H1 (cell line): Measurements from ENCODE around the gene OR5AC2. TPM values are rescaled to one million over a fixed set of nuclear protein-coding genes. Genes with fewer than 3 reads are reported as not detected.
A peak's percentile ranks its signal among the peaks of the same experiment; 100 is the strongest.

Experiments
- CTCF ChIA-PET: fragments of 300-600 bp; sonication (Branson Sonifier 250); formaldehyde crosslinking; loops from one replicate; lab custom pipeline; 2021; ENCODE audit not compliant: partially characterized antibody; lab: Charles Lee
- POLR2A ChIA-PET: fragments of 300-600 bp; sonication (Branson Sonifier 250); formaldehyde crosslinking; loops from one replicate; lab custom pipeline; 2021; ENCODE audit warnings: inconsistent platforms; ENCODE audit not compliant: partially characterized antibody; lab: Charles Lee
- DNase-seq, 2 experiments: peaks; one replicate each; pipeline versions ENCODE4 v3.0.0 to v3.0.0-alpha.2; 2010 to 2022; ENCODE audit warnings: low spot score in 2 of 2, low read depth in 1 of 2, mixed read lengths in 1 of 2
- FAIRE-seq: peaks from 2 replicates; lab custom pipeline; 2011; peaks lifted over from hg19 to GRCh38; lab: Jason Lieb, UNC
- H2AFZ ChIP-seq: 2 replicates; pipeline ENCODE4 v1.8.1; 2012; ENCODE audit warnings: low read length, inconsistent platforms
- H2AK5ac ChIP-seq: 2 replicates; pipeline ENCODE4 v1.6.1; 2013; ENCODE audit warnings: low read depth, low read length
- H2BK120ac ChIP-seq: replicated peaks from 2 replicates; pipeline ENCODE3; 2013; ENCODE audit warnings: low read depth, low read length, inconsistent platforms
- H2BK12ac ChIP-seq: 2 replicates; pipeline ENCODE4 v1.6.1; 2013; ENCODE audit warnings: low read depth, low read length
- H2BK15ac ChIP-seq: 2 replicates; pipeline ENCODE4 v1.6.1; 2013; ENCODE audit warnings: low read length
- H2BK20ac ChIP-seq: 2 replicates; pipeline ENCODE4 v1.6.1; 2013; ENCODE audit warnings: low read length
- H2BK5ac ChIP-seq: 2 replicates; pipeline ENCODE4 v1.6.1; 2013; ENCODE audit warnings: low read depth, low read length
- H3K14ac ChIP-seq: 2 replicates; pipeline ENCODE4 v1.6.1; 2013; ENCODE audit warnings: inconsistent platforms; ENCODE audit not compliant: insufficient read length
- H3K18ac ChIP-seq: 2 replicates; pipeline ENCODE4 v1.6.1; 2013; ENCODE audit warnings: low read length; ENCODE audit errors: extremely low read depth
- H3K23ac ChIP-seq: 2 replicates; pipeline ENCODE4 v1.6.1; 2013; ENCODE audit warnings: inconsistent platforms; ENCODE audit not compliant: insufficient read length
- H3K23me2 ChIP-seq: 2 replicates; pipeline ENCODE4 v1.6.1; 2013; ENCODE audit warnings: low read depth, low read length
- H3K27ac ChIP-seq: 2 replicates; pipeline ENCODE4 v1.6.1; 2011; ENCODE audit warnings: low read depth, low read length, inconsistent platforms
- H3K27me3 ChIP-seq, 4 experiments: replicated peaks in 1 of 4; 1 replicate in 1 of 4; 2 replicates in 3 of 4; pipeline versions ENCODE4 v1.6.1 to v1.8.1; 2011 to 2013; ENCODE audit warnings: low read length in 3 of 4, mild to moderate bottlenecking in 3 of 4, inconsistent platforms in 2 of 4, mixed read lengths in 2 of 4, moderate library complexity in 1 of 4; ENCODE audit not compliant: control insufficient read depth in 3 of 4, insufficient read depth in 3 of 4; ENCODE audit errors: extremely low read depth in 1 of 4
- H3K36me3 ChIP-seq, 4 experiments: 2 replicates each; pipeline versions ENCODE4 v1.6.1 to v1.8.1; 2011 to 2013; ENCODE audit warnings: mild to moderate bottlenecking in 4 of 4, low read length in 3 of 4, moderate library complexity in 2 of 4, control low read depth in 1 of 4, inconsistent platforms in 1 of 4; ENCODE audit not compliant: insufficient read depth in 4 of 4, control insufficient read depth in 2 of 4
- H3K4ac ChIP-seq: replicated peaks from 2 replicates; pipeline ENCODE3; 2013; ENCODE audit warnings: low read length, low read depth, mixed read lengths, inconsistent platforms; ENCODE audit not compliant: insufficient read length
- H3K4me1 ChIP-seq, 4 experiments: replicated peaks in 1 of 4; 1 replicate in 1 of 4; 2 replicates in 3 of 4; pipeline versions ENCODE4 v1.6.1 to v1.8.1; 2011 to 2013; ENCODE audit warnings: low read length in 3 of 4, inconsistent platforms in 2 of 4, mixed read lengths in 1 of 4; ENCODE audit not compliant: insufficient read depth in 4 of 4, control insufficient read depth in 3 of 4
- H3K4me2 ChIP-seq, 2 experiments: 2 replicates each; pipeline versions ENCODE4 v1.6.1 to v1.8.1; 2011 to 2013; ENCODE audit warnings: low read depth in 2 of 2, low read length in 2 of 2, control low read depth in 1 of 2, inconsistent platforms in 1 of 2, mild to moderate bottlenecking in 1 of 2; ENCODE audit not compliant: insufficient read depth in 1 of 2
- H3K4me3 ChIP-seq, 4 experiments: fragments of 200-600, 300-600 bp in 1 of 4; sonication (generic), shearing (Covaris generic), sonication (Bioruptor Twin) in 1 of 4; 2 replicates each; pipeline versions ENCODE4 v1.5.1 to v1.8.1; 2011 to 2016; ENCODE audit warnings: low read length in 4 of 4, low read depth in 3 of 4, control low read depth in 2 of 4, inconsistent platforms in 2 of 4, mild to moderate bottlenecking in 2 of 4, mixed read lengths in 1 of 4, moderate library complexity in 1 of 4; ENCODE audit not compliant: insufficient read depth in 2 of 4; ENCODE audit errors: extremely low read depth in 1 of 4
- H3K56ac ChIP-seq: replicated peaks from 2 replicates; pipeline ENCODE3; 2013; ENCODE audit warnings: low read depth, mild to moderate bottlenecking, mixed read lengths, low read length, inconsistent platforms; ENCODE audit not compliant: insufficient read length
- H3K79me1 ChIP-seq: 2 replicates; pipeline ENCODE4 v1.6.1; 2013; ENCODE audit warnings: low read depth, low read length, control low read depth
- H3K79me2 ChIP-seq, 2 experiments: 2 replicates each; pipeline versions ENCODE4 v1.6.1 to v1.8.1; 2012 to 2013; ENCODE audit warnings: low read length in 2 of 2, mild to moderate bottlenecking in 2 of 2, inconsistent platforms in 1 of 2; ENCODE audit not compliant: insufficient read depth in 2 of 2, control insufficient read depth in 1 of 2
- H3K9ac ChIP-seq, 4 experiments: replicated peaks in 1 of 4; 1 replicate in 1 of 4; 2 replicates in 3 of 4; pipeline versions ENCODE4 v1.6.1 to v1.8.1; 2011 to 2013; ENCODE audit warnings: low read depth in 3 of 4, low read length in 3 of 4, control low read depth in 2 of 4, mild to moderate bottlenecking in 2 of 4, moderate library complexity in 2 of 4, inconsistent platforms in 1 of 4; ENCODE audit errors: extremely low read depth in 1 of 4
- H3K9me3 ChIP-seq, 2 experiments: 2 replicates each; pipeline versions ENCODE4 v1.6.1 to v1.8.1; 2012 to 2013; ENCODE audit warnings: mild to moderate bottlenecking in 2 of 2, moderate library complexity in 2 of 2, control low read depth in 1 of 2, inconsistent platforms in 1 of 2, low read depth in 1 of 2, low read length in 1 of 2, mixed read lengths in 1 of 2; ENCODE audit not compliant: insufficient read depth in 2 of 2
- H4K20me1 ChIP-seq, 2 experiments: replicated peaks in 1 of 2; 2 replicates each; pipeline versions ENCODE3 to v1.8.1; 2011 to 2013; ENCODE audit warnings: inconsistent platforms in 2 of 2, low read length in 2 of 2, mild to moderate bottlenecking in 1 of 2; ENCODE audit not compliant: insufficient read depth in 2 of 2, control insufficient read depth in 1 of 2
- H4K5ac ChIP-seq: 2 replicates; pipeline ENCODE4 v1.6.1; 2013; ENCODE audit warnings: low read length, low read depth, mixed read lengths, inconsistent platforms; ENCODE audit not compliant: insufficient read length
- H4K8ac ChIP-seq: 2 replicates; pipeline ENCODE4 v1.8.0; 2013; ENCODE audit warnings: mild to moderate bottlenecking, moderate library complexity, low read length, inconsistent platforms; ENCODE audit not compliant: insufficient read depth; ENCODE audit errors: extremely low read depth
- H4K91ac ChIP-seq: replicated peaks from 2 replicates; pipeline ENCODE3; 2013; ENCODE audit warnings: low read length, mixed read lengths, inconsistent platforms; ENCODE audit not compliant: insufficient read length
- CREB1 ChIP-seq: IDR thresholded peaks from 2 replicates; pipeline ENCODE4 v1.6.1; 2012; ENCODE audit warnings: inconsistent platforms
- HDAC2 ChIP-seq, 2 experiments: fragments of 300-600 bp in 1 of 2; sonication (generic) in 1 of 2; IDR thresholded peaks; 2 replicates each; pipeline ENCODE4 v1.6.1; 2011 to 2012; ENCODE audit warnings: low read depth in 2 of 2, low read length in 2 of 2, mild to moderate bottlenecking in 2 of 2, moderate library complexity in 2 of 2, borderline replicate concordance in 1 of 2, inconsistent platforms in 1 of 2
- KDM5A ChIP-seq: fragments of 200-600 bp; IDR thresholded peaks from 2 replicates; pipeline ENCODE4 v1.7.1; 2012; ENCODE audit warnings: mild to moderate bottlenecking, low read length, inconsistent platforms, mixed read lengths
- SIX5 ChIP-seq: IDR thresholded peaks from 2 replicates; pipeline ENCODE4 v1.6.1; 2011; ENCODE audit warnings: mild to moderate bottlenecking, low read depth, low read length
- SP4 ChIP-seq: IDR thresholded peaks from 2 replicates; pipeline ENCODE4 v1.6.1; 2012; ENCODE audit warnings: low read length, inconsistent platforms
- SRF ChIP-seq: IDR thresholded peaks from 2 replicates; pipeline ENCODE4 v1.6.1; 2011; ENCODE audit warnings: mild to moderate bottlenecking, low read depth, low read length, moderate library complexity
- SUZ12 ChIP-seq: fragments of 200-600 bp; sonication (generic); IDR thresholded peaks from 2 replicates; pipeline ENCODE4 v1.6.1; 2012; ENCODE audit warnings: mild to moderate bottlenecking, inconsistent platforms, low read length, moderate library complexity, mixed read lengths
- WGBS, 2 experiments: shearing (Covaris generic) in 1 of 2; methylation state at CpG; one replicate each; pipeline versions ENCODE4 v1.1.6 to v1.1.7; 2013 to 2015; ENCODE audit warnings: low lambda C conversion rate in 2 of 2, mixed read lengths in 2 of 2, inconsistent platforms in 1 of 2, low coverage in 1 of 2, missing lambda C conversion rate in 1 of 2; ENCODE audit not compliant: insufficient replicate concordance in 2 of 2, insufficient coverage in 1 of 2, insufficient read length in 1 of 2; ENCODE audit errors: extremely low coverage in 1 of 2, missing lambda C conversion rate in 1 of 2; 5-methylcytosine and 5-hydroxymethylcytosine counted together
- polyA plus RNA-seq, 7 experiments: library from polyadenylated mRNA; depleted of rRNA in 3 of 7; stranded (reverse) in 5 of 7; unstranded in 2 of 7; fragments of >200 nt in 5 of 7; fragments of 200-250 nt in 2 of 7; gene quantifications; 1 replicate in 5 of 7; 2 replicates in 1 of 7; 4 replicates in 1 of 7; pipeline versions ENCODE4 v1.2.1 to v1.2.3, GENCODE V29; 2011 to 2013; ENCODE audit warnings: missing spikeins in 2 of 7, mixed read lengths in 2 of 7
- total RNA-seq: library from RNA; stranded (reverse); fragmentation: NEBNext Ultra II Directional; extraction: Animal tissue kit (Norgen Biotek cat#: 25700); gene quantifications from 2 replicates; pipeline ENCODE4 v1.2.1, GENCODE V29; 2021
- TF ChIP-seq, protein P1 (sequence below): IDR thresholded peaks from 2 replicates; pipeline ENCODE4 v1.6.1; 2011; ENCODE audit warnings: low read length, improper control_type of control experiment

OR5AC2 gene
- total and polyA plus RNA-seq, 2 of the 8 experiments (the other 6 are each of a cell fraction or from before 2014, with no cell fraction given), result not detected

GRCh38 chr3:98038876-98039275 lies 48.1 kb upstream of the OR5AC2 start:
- Histone ChIP-seq H3K27ac (no peak overlapping the region), H3K4me1 (no peaks in the 10 kb centered on the region), H2AFZ (peak overlapping the region; percentile 61; the same call in 1 of the 2 replicates), H3K18ac (no peak overlapping the region), H4K20me1 (no peaks in the 10 kb centered on the region), H3K9ac (no peak overlapping the region), H2BK12ac (no peak overlapping the region), H3K79me1 (no peaks in the 10 kb centered on the region), H3K4me2 (peak overlapping the region; percentile 45 to 90; a peak in 2 of 4 replicates), H3K4ac (no peak overlapping the region), H2BK5ac (no peak overlapping the region), H3K23me2 (peaks cover 2% of the 10 kb centered on the region; the same call in 1 of the 2 replicates), H3K4me3 (peak overlapping the region in 1 of 4 experiments; percentile 70; a peak in 1 of 8 replicates), H3K56ac (no peak overlapping the region), H2AK5ac (no peak overlapping the region), H4K91ac (no peak overlapping the region), H3K36me3 (no peaks in the 10 kb centered on the region), H3K9me3 (no peaks in the 10 kb centered on the region), H3K27me3 (no peaks in the 10 kb centered on the region), H2BK120ac (no peak overlapping the region), H3K79me2 (no peaks in the 10 kb centered on the region), H3K14ac (no peak overlapping the region), H4K5ac (no peak overlapping the region), H4K8ac (no peak overlapping the region), H2BK20ac (no peak overlapping the region), H3K23ac (no peak overlapping the region), H2BK15ac (no peak overlapping the region)
- WGBS, 2 experiments, result 86% methylated on average over 3 of the region's 3 CpGs; no CpG with 5 or more reads in 1 of the 2 experiments
- FAIRE-seq, result no peak
- no peak for DNase-seq
- CTCF ChIA-PET, result interaction anchor here (0.6 to 6.4 kb wide), 29 partner anchors 8 to 702 kb away, joined by 3 to 97 read pairs (median 5); no protein-coding TSS in a partner anchor
- POLR2A ChIA-PET, result interaction anchor here (0.8 to 1.4 kb wide), 3 partner anchors 286 to 290 kb away, joined by 3 to 4 read pairs (median 3); no protein-coding TSS in a partner anchor
- TF ChIP-seq SRF, result no peak
- TF ChIP-seq CREB1, result no peak
- no peak for TF ChIP-seq SIX5
- TF ChIP-seq HDAC2 (IDR thresholded peaks at IDR 0.05; ENCODE audit: borderline replicate concordance in 1 of 2, low read depth in 2 of 2, low read length in 2 of 2), result no peak
- no peak for TF ChIP-seq SUZ12
- TF ChIP-seq, protein P1, sequence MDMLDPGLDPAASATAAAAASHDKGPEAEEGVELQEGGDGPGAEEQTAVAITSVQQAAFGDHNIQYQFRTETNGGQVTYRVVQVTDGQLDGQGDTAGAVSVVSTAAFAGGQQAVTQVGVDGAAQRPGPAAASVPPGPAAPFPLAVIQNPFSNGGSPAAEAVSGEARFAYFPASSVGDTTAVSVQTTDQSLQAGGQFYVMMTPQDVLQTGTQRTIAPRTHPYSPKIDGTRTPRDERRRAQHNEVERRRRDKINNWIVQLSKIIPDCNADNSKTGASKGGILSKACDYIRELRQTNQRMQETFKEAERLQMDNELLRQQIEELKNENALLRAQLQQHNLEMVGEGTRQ, result no peak
- no peak for TF ChIP-seq KDM5A
- TF ChIP-seq SP4, result no peak
